Ascending aorta (tissue), 2 donors: ENCODE data around the gene ZNF771. TPM values are rescaled to one million over a fixed set of nuclear protein-coding genes. Genes with fewer than 3 reads are reported as not detected.

ENCODE experiments used
- DNase-seq, 2 donors: peaks; one replicate each; pipeline ENCODE4 v3.0.0-alpha.2; 2019; ENCODE audit warnings: low spot score in 2 of 2
- H3K27ac ChIP-seq, 2 donors: fragments of 200-600 bp; sonication (generic); one replicate each; pipeline ENCODE4 v1.5.1; 2016 to 2017; ENCODE audit warnings: mild to moderate bottlenecking in 1 of 2
- H3K27me3 ChIP-seq: fragments of 200-600 bp; sonication (generic); one replicate; pipeline ENCODE4 v1.5.1; 2017
- H3K36me3 ChIP-seq, 2 donors: fragments of 200-600 bp; sonication (generic); one replicate each; pipeline ENCODE4 v1.5.1; 2016
- H3K4me1 ChIP-seq, 2 donors: fragments of 200-600 bp; sonication (generic); one replicate each; pipeline ENCODE4 v1.5.1; 2016 to 2017; ENCODE audit warnings: mild to moderate bottlenecking in 1 of 2
- H3K4me3 ChIP-seq, 2 donors: fragments of 200-600 bp; sonication (generic); one replicate each; pipeline ENCODE4 v1.5.1; 2016 to 2017; ENCODE audit warnings: mild to moderate bottlenecking in 1 of 2
- H3K9me3 ChIP-seq, 2 donors: fragments of 200-600 bp; sonication (generic); one replicate each; pipeline ENCODE4 v1.5.1; 2016
- intact Hi-C: fragments of 100-400 bp; cut with DNase I; formaldehyde crosslinking; loops from one replicate; pipeline ENCODE4 v1.15.1; 2023
- total RNA-seq: library from RNA; depleted of rRNA; stranded (reverse); fragments of >200 nt; gene quantifications from one replicate; pipeline ENCODE4 v1.1.0, GENCODE V29; 2016
- TF ChIP-seq, protein P1 (sequence below), 3 experiments: fragments of 200-600 bp in 2 of 3; fragments of 450-650 bp in 1 of 3; sonication (generic) in 2 of 3; IDR thresholded peaks; one replicate each; pipeline ENCODE4 v1.5.1; 2016 to 2019; ENCODE audit warnings: antibody characterized with exemption in 3 of 3, mild to moderate bottlenecking in 1 of 3, moderate library complexity in 1 of 3

Gene ZNF771
- total RNA-seq, 1 donor from 2014 or later = 49.6 TPM

DNA sequence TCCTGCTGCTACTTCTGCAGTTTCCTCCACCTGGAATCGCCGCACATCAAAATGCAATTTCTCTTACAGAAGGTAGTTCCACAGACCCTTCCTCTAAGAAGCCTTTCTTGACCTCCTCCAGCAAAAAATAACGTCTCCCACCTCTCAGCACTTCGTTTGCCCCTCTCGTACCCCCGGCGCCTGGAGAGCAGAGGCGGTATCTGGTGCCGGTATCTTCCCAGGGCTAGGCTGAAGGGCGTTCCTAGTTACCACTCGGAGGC is 21.9 kb downstream of the ZNF771 start:
- Histone ChIP-seq H3K27me3 (no peaks in the 10 kb centered on the region), H3K27ac (peak overlapping the region; percentile 67 to 80), H3K4me3 (peak overlapping the region; percentile 64 to 81), H3K9me3 (no peaks in the 10 kb centered on the region), H3K4me1 (peaks cover 4 to 11% of the 10 kb centered on the region in 2 donors), H3K36me3 (peaks cover 0 to 5% of the 10 kb centered on the region in 2 donors)
- TF ChIP-seq, protein P1, sequence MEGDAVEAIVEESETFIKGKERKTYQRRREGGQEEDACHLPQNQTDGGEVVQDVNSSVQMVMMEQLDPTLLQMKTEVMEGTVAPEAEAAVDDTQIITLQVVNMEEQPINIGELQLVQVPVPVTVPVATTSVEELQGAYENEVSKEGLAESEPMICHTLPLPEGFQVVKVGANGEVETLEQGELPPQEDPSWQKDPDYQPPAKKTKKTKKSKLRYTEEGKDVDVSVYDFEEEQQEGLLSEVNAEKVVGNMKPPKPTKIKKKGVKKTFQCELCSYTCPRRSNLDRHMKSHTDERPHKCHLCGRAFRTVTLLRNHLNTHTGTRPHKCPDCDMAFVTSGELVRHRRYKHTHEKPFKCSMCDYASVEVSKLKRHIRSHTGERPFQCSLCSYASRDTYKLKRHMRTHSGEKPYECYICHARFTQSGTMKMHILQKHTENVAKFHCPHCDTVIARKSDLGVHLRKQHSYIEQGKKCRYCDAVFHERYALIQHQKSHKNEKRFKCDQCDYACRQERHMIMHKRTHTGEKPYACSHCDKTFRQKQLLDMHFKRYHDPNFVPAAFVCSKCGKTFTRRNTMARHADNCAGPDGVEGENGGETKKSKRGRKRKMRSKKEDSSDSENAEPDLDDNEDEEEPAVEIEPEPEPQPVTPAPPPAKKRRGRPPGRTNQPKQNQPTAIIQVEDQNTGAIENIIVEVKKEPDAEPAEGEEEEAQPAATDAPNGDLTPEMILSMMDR (IDR thresholded peaks at IDR 0.05) = no peak
- DNase-seq = no peak
- intact Hi-C loops = no loop called here

DNA sequence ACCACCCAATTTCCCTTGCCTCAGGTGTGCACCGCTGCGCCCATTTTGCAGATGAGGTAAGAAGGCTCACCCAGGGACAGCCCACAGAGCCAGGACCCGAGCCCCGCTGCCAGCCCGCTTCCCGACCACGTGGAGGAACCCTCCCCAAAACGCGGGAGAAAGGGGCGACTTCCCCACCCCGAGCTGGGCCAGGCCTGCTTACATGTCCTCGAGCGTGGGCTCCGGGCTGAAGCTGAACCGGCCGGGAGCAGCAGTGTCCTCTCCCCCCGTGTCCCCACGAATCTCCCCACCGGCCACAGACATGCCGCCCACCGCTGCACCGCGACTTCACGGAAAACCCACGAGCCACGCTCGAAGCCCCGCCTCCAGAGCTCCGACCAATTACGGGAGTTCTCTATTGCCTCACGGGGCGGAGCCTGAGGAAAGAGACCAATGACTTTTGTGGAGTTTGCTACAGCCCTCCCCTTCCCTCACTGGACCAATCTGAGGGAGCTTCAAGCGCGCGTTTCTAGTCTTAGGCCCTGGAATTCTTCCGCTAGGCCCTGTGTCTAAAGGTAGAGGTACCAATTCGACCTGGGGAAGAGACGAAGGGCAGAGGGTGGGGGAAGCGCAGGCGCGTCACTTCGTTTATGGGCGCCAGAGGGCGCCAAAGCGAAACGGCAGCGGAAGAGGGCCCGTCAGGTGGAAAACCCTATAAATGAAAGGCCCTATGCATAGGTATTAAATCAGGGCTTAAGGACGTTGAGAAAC is 22.4 kb downstream of the ZNF771 start, which contains the start of gene DCTPP1:
Gene DCTPP1 (minus strand): TSS at position 353 of the 750 bp plus-strand sequence. CDS start 50 bp downstream, at position 303.
- peak; percentile 93 to 97 for DNase-seq
- TF ChIP-seq, protein P1 (IDR thresholded peaks at IDR 0.05) = peak; percentile 64 to 75 (median 70)
- Histone ChIP-seq H3K36me3 (peaks cover 0 to 3% of the 10 kb centered on the region in 2 donors), H3K27ac (peak within 1 kb of the TSS; percentile 67 to 80), H3K4me1 (peaks cover 4 to 11% of the 10 kb centered on the region in 2 donors), H3K27me3 (no peaks in the 10 kb centered on the region), H3K4me3 (peak within 1 kb of the TSS; percentile 64 to 81), H3K9me3 (no peaks in the 10 kb centered on the region)
- intact Hi-C loops = loop anchor here (1.0 to 2.0 kb wide), 3 partner anchors 15 to 105 kb away; partner anchors contain the start of genes SEPHS2, ZNF747 and ZNF768

- peak overlapping the region; percentile 67 to 80 for H3K27ac ChIP-seq
- no peak for DNase-seq
- H3K27me3 ChIP-seq = no peaks in the 10 kb centered on the region
- TF ChIP-seq, protein P1 (IDR thresholded peaks at IDR 0.05) = peak in 1 of 3 experiments; percentile 5
- no peaks in the 10 kb centered on the region for H3K9me3 ChIP-seq
- H3K4me3 ChIP-seq = peak overlapping the region; percentile 18 to 81
- H3K4me1 ChIP-seq = peaks cover 4 to 11% of the 10 kb centered on the region in 2 donors
- peaks cover 0 to under 1% of the 10 kb centered on the region in 2 donors for H3K36me3 ChIP-seq
- intact Hi-C loops = loop anchor here (1.0 to 2.0 kb wide), 3 partner anchors 15 to 104 kb away; partner anchors contain the start of genes SEPHS2, ZNF747 and ZNF768
Observed at GRCh38 chr16:30430428-30430970, 23.1 kb downstream of the ZNF771 start.

DNA sequence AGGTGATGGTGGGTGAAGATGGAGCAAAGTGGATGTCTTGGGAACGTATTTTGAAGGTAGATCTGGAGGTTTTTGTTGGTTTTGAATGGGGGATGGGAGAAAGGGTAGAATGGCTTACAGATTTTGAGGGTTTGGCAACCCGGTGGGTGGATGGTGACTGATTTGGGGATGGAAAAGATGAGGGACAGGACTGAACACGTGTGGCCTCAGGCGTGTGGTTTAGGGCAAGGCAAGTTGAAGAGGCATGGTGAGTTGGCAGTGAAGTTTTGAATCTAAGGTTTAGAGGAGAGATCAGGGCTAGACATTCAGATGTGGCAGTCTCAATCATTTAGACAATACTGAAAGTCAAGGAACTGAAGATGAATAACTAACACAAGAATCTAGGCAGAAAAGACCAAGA is 27.4 kb downstream of the ZNF771 start:
- peaks cover 4% of the 10 kb centered on the region in 2 donors for H3K4me1 ChIP-seq
- no peak overlapping the region for H3K27ac ChIP-seq
- no peak overlapping the region for H3K4me3 ChIP-seq
- no peak for DNase-seq
- H3K36me3 ChIP-seq = no peaks in the 10 kb centered on the region
- no peaks in the 10 kb centered on the region for H3K9me3 ChIP-seq
- H3K27me3 ChIP-seq = no peaks in the 10 kb centered on the region
- intact Hi-C loops = no loop called here
- TF ChIP-seq, protein P1 (IDR thresholded peaks at IDR 0.05) = no peak

DNA sequence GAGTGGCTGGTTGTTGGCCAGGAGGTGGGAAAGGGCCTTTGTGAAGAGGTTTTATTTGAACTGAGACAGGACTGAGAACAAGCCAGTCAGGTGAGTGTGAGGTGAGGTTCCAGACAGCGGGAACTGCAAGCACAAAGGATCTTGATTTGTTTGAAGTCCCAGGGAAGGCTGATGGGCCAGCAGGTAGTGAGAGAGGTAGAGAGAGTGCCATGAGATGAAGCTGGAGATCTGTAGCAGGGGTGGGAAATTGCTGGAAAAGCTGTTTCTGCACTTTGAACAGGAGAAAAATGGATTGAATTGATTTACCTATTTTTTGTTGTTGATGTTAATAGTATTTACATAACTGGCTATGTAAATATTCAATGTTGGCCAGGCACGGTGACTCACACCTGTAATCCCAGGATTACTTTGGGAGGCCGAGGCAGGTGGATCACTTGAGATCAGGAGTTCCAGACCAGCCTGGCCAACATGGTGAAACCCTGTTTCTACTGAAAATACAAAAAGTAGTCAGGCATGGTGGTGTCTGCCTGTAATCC is 30.2 kb downstream of the ZNF771 start:
- no peak for DNase-seq
- intact Hi-C loops = no loop called here
- TF ChIP-seq, protein P1 (IDR thresholded peaks at IDR 0.05) = no peak
- no peaks in the 10 kb centered on the region for H3K27me3 ChIP-seq
- H3K9me3 ChIP-seq = no peaks in the 10 kb centered on the region
- no peak overlapping the region for H3K4me3 ChIP-seq
- no peaks in the 10 kb centered on the region for H3K36me3 ChIP-seq
- no peak overlapping the region for H3K27ac ChIP-seq
- no peaks in the 10 kb centered on the region for H3K4me1 ChIP-seq
